ENCODE data around the gene PLCL1.

Gene PLCL1

GRCh38 chr2:198161151-198161550 lies 356.8 kb downstream of the PLCL1 start:
- TF ChIP-seq EZH2 (optimal IDR thresholded peaks at IDR 0.05; ENCODE audit: low read depth, low read length) (no peak), EZH2phosphoT487 (IDR thresholded peaks at IDR 0.05; ENCODE audit: low read length) (no peak), CTCF (IDR thresholded peaks at IDR 0.05; ENCODE audit: low read length) (no peak)
- Histone ChIP-seq H3K27ac (ENCODE audit: low read length) (no peak overlapping the region), H3K79me2 (ENCODE audit: low read length) (no peaks in the 10 kb centered on the region), H3K9me2 (replicated peaks; ENCODE audit: insufficient read depth, low read length) (no peaks in the 10 kb centered on the region), H3K4me2 (ENCODE audit: low read depth, low read length) (no peak overlapping the region), H3K9me3 (replicated peaks; ENCODE audit: insufficient read depth, low read length) (no peaks in the 10 kb centered on the region), H3K27me3 (replicated peaks; ENCODE audit: insufficient read depth, low read length) (no peaks in the 10 kb centered on the region), H3K36me3 (replicated peaks; ENCODE audit: insufficient read depth, low read length) (no peaks in the 10 kb centered on the region), H3K9ac (ENCODE audit: low read length) (no peak overlapping the region), H3F3A (ENCODE audit: insufficient read depth, low read length) (no peaks in the 10 kb centered on the region), H3K4me1 (ENCODE audit: low read length) (no peaks in the 10 kb centered on the region), H2AFZ (ENCODE audit: low read length) (no peak overlapping the region), H3K4me3 (ENCODE audit: low read length) (no peak overlapping the region), H4K20me1 (ENCODE audit: insufficient read depth, low read length) (no peaks in the 10 kb centered on the region)
- DNase-seq, result no peak

- Histone ChIP-seq H3F3A (ENCODE audit: insufficient read depth, low read length) (no peaks in the 10 kb centered on the region), H3K79me2 (ENCODE audit: low read length) (no peaks in the 10 kb centered on the region), H3K27me3 (replicated peaks; ENCODE audit: insufficient read depth, low read length) (no peaks in the 10 kb centered on the region), H3K9ac (ENCODE audit: low read length) (no peak overlapping the region), H3K9me2 (replicated peaks; ENCODE audit: insufficient read depth, low read length) (no peaks in the 10 kb centered on the region), H3K4me2 (ENCODE audit: low read depth, low read length) (no peak overlapping the region), H3K36me3 (replicated peaks; ENCODE audit: insufficient read depth, low read length) (no peaks in the 10 kb centered on the region), H3K27ac (ENCODE audit: low read length) (no peak overlapping the region), H3K4me1 (ENCODE audit: low read length) (no peaks in the 10 kb centered on the region), H3K4me3 (ENCODE audit: low read length) (no peak overlapping the region), H2AFZ (ENCODE audit: low read length) (no peak overlapping the region), H4K20me1 (ENCODE audit: insufficient read depth, low read length) (no peaks in the 10 kb centered on the region), H3K9me3 (replicated peaks; ENCODE audit: insufficient read depth, low read length) (no peaks in the 10 kb centered on the region)
- DNase-seq, result no peak
- TF ChIP-seq CTCF (IDR thresholded peaks at IDR 0.05; ENCODE audit: low read length), result no peak
- TF ChIP-seq EZH2 (optimal IDR thresholded peaks at IDR 0.05; ENCODE audit: low read depth, low read length), result no peak
- TF ChIP-seq EZH2phosphoT487 (IDR thresholded peaks at IDR 0.05; ENCODE audit: low read length), result no peak
These were observed 357.9 kb downstream of the PLCL1 start for GRCh38 chr2:198162276-198162675.

- Histone ChIP-seq H3K9me2 (replicated peaks; ENCODE audit: insufficient read depth, low read length) (no peaks in the 10 kb centered on the region), H2AFZ (ENCODE audit: low read length) (no peak overlapping the region), H3K4me1 (ENCODE audit: low read length) (no peaks in the 10 kb centered on the region), H3K27ac (ENCODE audit: low read length) (no peak overlapping the region), H3K4me2 (ENCODE audit: low read depth, low read length) (no peak overlapping the region), H3K4me3 (ENCODE audit: low read length) (no peak overlapping the region), H3K27me3 (replicated peaks; ENCODE audit: insufficient read depth, low read length) (no peaks in the 10 kb centered on the region), H3F3A (ENCODE audit: insufficient read depth, low read length) (no peaks in the 10 kb centered on the region), H3K9ac (ENCODE audit: low read length) (no peak overlapping the region), H4K20me1 (ENCODE audit: insufficient read depth, low read length) (no peaks in the 10 kb centered on the region), H3K9me3 (replicated peaks; ENCODE audit: insufficient read depth, low read length) (no peaks in the 10 kb centered on the region), H3K36me3 (replicated peaks; ENCODE audit: insufficient read depth, low read length) (no peaks in the 10 kb centered on the region), H3K79me2 (ENCODE audit: low read length) (no peaks in the 10 kb centered on the region)
- TF ChIP-seq EZH2 (optimal IDR thresholded peaks at IDR 0.05; ENCODE audit: low read depth, low read length) (no peak), CTCF (IDR thresholded peaks at IDR 0.05; ENCODE audit: low read length) (no peak), EZH2phosphoT487 (IDR thresholded peaks at IDR 0.05; ENCODE audit: low read length) (no peak)
- no peak for DNase-seq
These were observed 360.4 kb downstream of the PLCL1 start for GRCh38 chr2:198164843-198165242.
